Measurements from ENCODE around the gene RNF19B.
"Not testable (repeated sequence)": the region's sequence is repeated elsewhere in the genome, so short reads cannot be mapped to it uniquely, and the experiment has no call there.

The RNF19B gene

GRCh38 chr1:32992489-32993323 is 28.1 kb upstream of the RNF19B start:
- DNase-seq (ENCODE audit: low read depth) = peak; percentile 54

- DNase-seq (ENCODE audit: low read depth) = no peak
Observed at GRCh38 chr1:32991819-32992488, 27.3 kb upstream of the RNF19B start.

GRCh38 chr1:32991386-32991785 is 26.8 kb upstream of the RNF19B start:
- no peak for DNase-seq (ENCODE audit: low read depth)

GRCh38 chr1:32990887-32991286 is 26.3 kb upstream of the RNF19B start:
- DNase-seq (ENCODE audit: low read depth) = no peak

- no peak for DNase-seq (ENCODE audit: low read depth)
Observed at GRCh38 chr1:32989160-32990050, 24.8 kb upstream of the RNF19B start.

- DNase-seq (ENCODE audit: low read depth) = no peak
Observed at GRCh38 chr1:32988665-32989064, 24.1 kb upstream of the RNF19B start.

- DNase-seq (ENCODE audit: low read depth) = no peak
Observed at GRCh38 chr1:32985226-32985625, 20.6 kb upstream of the RNF19B start.

GRCh38 chr1:32984455-32985171 is 20.0 kb upstream of the RNF19B start:
- peak; percentile 75 for DNase-seq (ENCODE audit: low read depth)

- no peak for DNase-seq (ENCODE audit: low read depth)
Observed at GRCh38 chr1:32984090-32984454, 19.5 kb upstream of the RNF19B start.

- no peak for DNase-seq (ENCODE audit: low read depth)
Observed at GRCh38 chr1:32983020-32983419, 18.4 kb upstream of the RNF19B start.

GRCh38 chr1:32981003-32981901 is 16.6 kb upstream of the RNF19B start:
- DNase-seq (ENCODE audit: low read depth) = peak; percentile 61

- DNase-seq (ENCODE audit: low read depth) = no peak
Observed at GRCh38 chr1:32980080-32980479, 15.5 kb upstream of the RNF19B start.

GRCh38 chr1:32978854-32979253 is 14.2 kb upstream of the RNF19B start:
- no peak for DNase-seq (ENCODE audit: low read depth)

- no peak for DNase-seq (ENCODE audit: low read depth)
Observed at GRCh38 chr1:32977546-32978087, 13.0 kb upstream of the RNF19B start.

GRCh38 chr1:32975055-32975454 is 10.4 kb upstream of the RNF19B start:
- DNase-seq (ENCODE audit: low read depth) = not testable (repeated sequence)

GRCh38 chr1:32973458-32973857 is 8.8 kb upstream of the RNF19B start:
- DNase-seq (ENCODE audit: low read depth) = not testable (repeated sequence)

GRCh38 chr1:32972814-32973428 is 8.3 kb upstream of the RNF19B start:
- DNase-seq (ENCODE audit: low read depth) = no peak

- no peak for DNase-seq (ENCODE audit: low read depth)
Observed at GRCh38 chr1:32971576-32971975, 7.0 kb upstream of the RNF19B start.

- DNase-seq (ENCODE audit: low read depth) = no peak
Observed at GRCh38 chr1:32971156-32971555, 6.5 kb upstream of the RNF19B start.

- no peak for DNase-seq (ENCODE audit: low read depth)
Observed at GRCh38 chr1:32969566-32969965, 5.0 kb upstream of the RNF19B start.

Measured in T-helper 22 cell (primary cell).